ENCODE data around the gene TLN1. TPM values are rescaled to one million over a fixed set of nuclear protein-coding genes. Genes with fewer than 3 reads are reported as not detected.

The TLN1 gene, protein sequence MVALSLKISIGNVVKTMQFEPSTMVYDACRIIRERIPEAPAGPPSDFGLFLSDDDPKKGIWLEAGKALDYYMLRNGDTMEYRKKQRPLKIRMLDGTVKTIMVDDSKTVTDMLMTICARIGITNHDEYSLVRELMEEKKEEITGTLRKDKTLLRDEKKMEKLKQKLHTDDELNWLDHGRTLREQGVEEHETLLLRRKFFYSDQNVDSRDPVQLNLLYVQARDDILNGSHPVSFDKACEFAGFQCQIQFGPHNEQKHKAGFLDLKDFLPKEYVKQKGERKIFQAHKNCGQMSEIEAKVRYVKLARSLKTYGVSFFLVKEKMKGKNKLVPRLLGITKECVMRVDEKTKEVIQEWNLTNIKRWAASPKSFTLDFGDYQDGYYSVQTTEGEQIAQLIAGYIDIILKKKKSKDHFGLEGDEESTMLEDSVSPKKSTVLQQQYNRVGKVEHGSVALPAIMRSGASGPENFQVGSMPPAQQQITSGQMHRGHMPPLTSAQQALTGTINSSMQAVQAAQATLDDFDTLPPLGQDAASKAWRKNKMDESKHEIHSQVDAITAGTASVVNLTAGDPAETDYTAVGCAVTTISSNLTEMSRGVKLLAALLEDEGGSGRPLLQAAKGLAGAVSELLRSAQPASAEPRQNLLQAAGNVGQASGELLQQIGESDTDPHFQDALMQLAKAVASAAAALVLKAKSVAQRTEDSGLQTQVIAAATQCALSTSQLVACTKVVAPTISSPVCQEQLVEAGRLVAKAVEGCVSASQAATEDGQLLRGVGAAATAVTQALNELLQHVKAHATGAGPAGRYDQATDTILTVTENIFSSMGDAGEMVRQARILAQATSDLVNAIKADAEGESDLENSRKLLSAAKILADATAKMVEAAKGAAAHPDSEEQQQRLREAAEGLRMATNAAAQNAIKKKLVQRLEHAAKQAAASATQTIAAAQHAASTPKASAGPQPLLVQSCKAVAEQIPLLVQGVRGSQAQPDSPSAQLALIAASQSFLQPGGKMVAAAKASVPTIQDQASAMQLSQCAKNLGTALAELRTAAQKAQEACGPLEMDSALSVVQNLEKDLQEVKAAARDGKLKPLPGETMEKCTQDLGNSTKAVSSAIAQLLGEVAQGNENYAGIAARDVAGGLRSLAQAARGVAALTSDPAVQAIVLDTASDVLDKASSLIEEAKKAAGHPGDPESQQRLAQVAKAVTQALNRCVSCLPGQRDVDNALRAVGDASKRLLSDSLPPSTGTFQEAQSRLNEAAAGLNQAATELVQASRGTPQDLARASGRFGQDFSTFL (N-terminal part only)
- total RNA-seq (100 to 1,000 TPM; 314 to 471 TPM), polyA plus RNA-seq (ENCODE audit: insufficient read length in 6 of 6) (100 to 1,000 TPM; 152 to 206 (median 174) TPM)
- long read RNA-seq, donor 1, transcript TLN1-202 (7 exons, 1,693 nt) = major isoform, 9 of 205 reads
- long read RNA-seq, donor 1, partial matches to known transcripts = 190 of 205 reads
- long read RNA-seq, donor 1, other reads (novel, unspliced or antisense) = 0 of 205 reads
- long read RNA-seq, donor 2, transcript TLN1-205 (3 exons, 446 nt) = major isoform, 6 of 153 reads
- long read RNA-seq, donor 2, partial matches to known transcripts = 146 of 153 reads
- long read RNA-seq, donor 2, other reads (novel, unspliced or antisense) = 0 of 153 reads
- long read RNA-seq, donor 3, full-length matches to known transcripts = 4 of 23 reads
- long read RNA-seq, donor 3, partial matches to known transcripts = 19 of 23 reads
- long read RNA-seq, donor 3, other reads (novel, unspliced or antisense) = 0 of 23 reads
- long read RNA-seq, donor 4, partial matches to known transcripts = 21 of 27 reads
- long read RNA-seq, donor 4, other reads (novel, unspliced or antisense) = 5 of 27 reads
- long read RNA-seq, donor 5, full-length matches to known transcripts = 9 of 73 reads
- long read RNA-seq, donor 5, partial matches to known transcripts = 64 of 73 reads
- long read RNA-seq, donor 5, other reads (novel, unspliced or antisense) = 0 of 73 reads
- long read RNA-seq, donor 6, partial matches to known transcripts = 16 of 19 reads
- long read RNA-seq, donor 6, other reads (novel, unspliced or antisense) = 0 of 19 reads
- long read RNA-seq, donor 7, partial matches to known transcripts = 6 of 6 reads
- long read RNA-seq, donor 7, other reads (novel, unspliced or antisense) = 0 of 6 reads
- long read RNA-seq, donor 8, transcript TLN1-202 (7 exons, 1,693 nt) = major isoform, 5 of 204 reads
- long read RNA-seq, donor 8, partial matches to known transcripts = 195 of 204 reads
- long read RNA-seq, donor 8, other reads (novel, unspliced or antisense) = 0 of 204 reads
- long read RNA-seq, donor 9 = 0 reads
- long read RNA-seq, donor 10, partial matches to known transcripts = 24 of 26 reads
- long read RNA-seq, donor 10, other reads (novel, unspliced or antisense) = 2 of 26 reads
- long read RNA-seq, donor 11, full-length matches to known transcripts = 5 of 182 reads
- long read RNA-seq, donor 11, partial matches to known transcripts = 115 of 182 reads
- long read RNA-seq, donor 11, other reads (novel, unspliced or antisense) = 62 of 182 reads
- long read RNA-seq, donor 12, partial matches to known transcripts = 80 of 84 reads
- long read RNA-seq, donor 12, other reads (novel, unspliced or antisense) = 0 of 84 reads

GRCh38 chr9:35732185-35732799 lies at the start of gene TLN1, which contains the start of gene CREB3:
TSS of gene TLN1 (minus strand) at chr9:35732195. CDS start at chr9:35725694, 6,501 bp downstream.
TSS of gene CREB3 (plus strand) at chr9:35732666. CDS start at chr9:35732773, 107 bp downstream.
- TF ChIP-seq CTCF (IDR thresholded peaks at IDR 0.05) = peak in 1 of 2 donors; percentile 21
- ATAC-seq = peak; percentile 90
- peak; percentile 98 to 100 (median 99) for DNase-seq
- H3K27ac ChIP-seq = peak within 1 kb of the TSS; percentile 96 to 97
- peaks cover 45 to 67% of the 10 kb centered on the region in 2 donors for H3K4me1 ChIP-seq
- H3K36me3 ChIP-seq = peaks cover 0 to 32% of the 10 kb centered on the region in 2 donors
- intact Hi-C loops (cut with DNase I) = no loop called here
- no peaks in the 10 kb centered on the region for H3K9me3 ChIP-seq
- peak within 1 kb of the TSS; percentile 80 to 83 for H3K4me3 ChIP-seq
- no peaks in the 10 kb centered on the region for H3K27me3 ChIP-seq

DNA sequence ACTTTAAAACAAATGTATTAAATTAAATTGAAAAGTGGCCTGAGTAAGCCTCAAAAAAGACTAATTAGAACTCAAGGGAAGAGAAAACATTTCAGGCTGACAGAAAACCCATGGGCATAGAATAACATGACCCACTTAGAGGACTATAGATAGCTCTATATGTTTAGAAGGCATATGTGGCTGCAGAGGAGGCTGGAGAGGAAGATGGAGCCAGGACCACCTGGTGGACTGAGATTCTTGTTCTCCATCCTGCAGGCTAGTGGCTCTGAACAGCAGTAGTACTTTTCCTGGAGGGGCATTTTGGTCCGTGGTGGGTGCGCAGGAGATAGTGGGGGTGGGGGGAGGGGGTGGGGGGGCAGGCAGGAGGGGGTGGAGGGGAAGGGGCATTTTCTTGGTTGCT lies 49.1 kb upstream of the TLN1 start:
- no peak for ATAC-seq

DNA sequence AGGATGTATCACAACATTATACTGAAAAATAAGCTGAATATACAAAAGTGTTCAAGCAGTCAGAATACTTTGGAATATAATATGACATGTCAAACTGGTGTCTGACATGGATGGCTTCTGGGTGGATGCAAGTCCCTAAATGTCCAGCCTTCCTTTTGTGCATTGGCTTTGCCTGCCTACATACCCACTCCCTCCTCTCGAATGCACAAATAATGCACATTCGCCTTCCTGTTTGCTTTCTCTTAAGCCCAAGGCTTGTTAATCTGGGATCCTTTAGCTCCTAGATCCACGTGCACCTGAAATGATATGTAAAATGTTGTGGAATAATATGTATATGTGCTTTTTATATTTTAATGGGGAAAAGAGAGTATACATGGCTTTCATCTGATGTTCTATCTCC lies 46.5 kb upstream of the TLN1 start:
- no peak for DNase-seq
- Histone ChIP-seq H3K9me3 (no peaks in the 10 kb centered on the region), H3K27me3 (no peaks in the 10 kb centered on the region), H3K4me1 (peaks cover 0 to 8% of the 10 kb centered on the region in 2 donors), H3K27ac (no peak overlapping the region), H3K4me3 (no peak overlapping the region), H3K36me3 (no peaks in the 10 kb centered on the region)
- TF ChIP-seq CTCF (IDR thresholded peaks at IDR 0.05) = no peak
- no peak for ATAC-seq
- intact Hi-C loops (cut with DNase I) = no loop called here

More for the DNA sequence above, 49.1 kb upstream of the TLN1 start:
- no peak for TF ChIP-seq CTCF (IDR thresholded peaks at IDR 0.05)
- H3K4me3 ChIP-seq = no peak overlapping the region
- no peaks in the 10 kb centered on the region for H3K9me3 ChIP-seq
- H3K27ac ChIP-seq = no peak overlapping the region
- intact Hi-C loops (cut with DNase I) = no loop called here
- H3K4me1 ChIP-seq = no peaks in the 10 kb centered on the region
- no peaks in the 10 kb centered on the region for H3K27me3 ChIP-seq
- no peaks in the 10 kb centered on the region for H3K36me3 ChIP-seq
- DNase-seq = no peak
